Left renal cortex interstitium (tissue), 4 donors: Measurements from ENCODE around the gene SLC44A5. TPM values are rescaled to one million over a fixed set of nuclear protein-coding genes. Genes with fewer than 3 reads are reported as not detected.
"Not testable (repeated sequence)": the region's sequence is repeated elsewhere in the genome, so short reads cannot be mapped to it uniquely, and the experiment has no call there.

Source experiments
- DNase-seq, 4 donors: peaks; one replicate each; pipeline ENCODE4 v3.0.0-alpha.2; 2013; ENCODE audit warnings: low read depth in 4 of 4, low spot score in 2 of 4, missing footprints in 1 of 4
- polyA plus RNA-seq, 4 donors: library from polyadenylated mRNA; unstranded; fragments of 120-200 nt; gene quantifications; one replicate each; pipeline ENCODE4 v1.2.1, GENCODE V29; 2013; ENCODE audit not compliant: insufficient read length in 4 of 4

SLC44A5 gene
- polyA plus RNA-seq, 4 donors, result 9.8 to 16.6 (median 12.3) TPM

GRCh38 chr1:75211648-75212047 is 399.3 kb downstream of the SLC44A5 start:
- DNase-seq, result no peak

DNA sequence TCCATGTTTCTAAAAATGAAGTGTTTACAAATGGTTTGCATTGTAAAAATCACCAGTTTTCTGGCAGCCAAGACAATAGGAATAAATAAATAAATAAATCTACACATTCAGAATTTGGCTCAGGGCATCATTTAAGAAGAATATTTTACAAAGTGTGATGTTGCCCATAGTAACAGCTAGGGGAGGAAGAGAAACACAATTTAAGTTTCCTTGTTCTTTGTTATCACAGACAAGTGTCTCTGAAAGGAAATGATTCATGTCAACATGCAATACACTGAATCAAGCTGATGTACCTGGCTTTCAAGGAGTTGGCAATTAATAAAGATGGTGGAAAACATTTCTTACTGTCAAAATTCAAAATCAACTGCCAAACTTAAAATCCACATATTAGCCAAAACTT is 402.1 kb downstream of the SLC44A5 start:
- DNase-seq, result no peak

DNA sequence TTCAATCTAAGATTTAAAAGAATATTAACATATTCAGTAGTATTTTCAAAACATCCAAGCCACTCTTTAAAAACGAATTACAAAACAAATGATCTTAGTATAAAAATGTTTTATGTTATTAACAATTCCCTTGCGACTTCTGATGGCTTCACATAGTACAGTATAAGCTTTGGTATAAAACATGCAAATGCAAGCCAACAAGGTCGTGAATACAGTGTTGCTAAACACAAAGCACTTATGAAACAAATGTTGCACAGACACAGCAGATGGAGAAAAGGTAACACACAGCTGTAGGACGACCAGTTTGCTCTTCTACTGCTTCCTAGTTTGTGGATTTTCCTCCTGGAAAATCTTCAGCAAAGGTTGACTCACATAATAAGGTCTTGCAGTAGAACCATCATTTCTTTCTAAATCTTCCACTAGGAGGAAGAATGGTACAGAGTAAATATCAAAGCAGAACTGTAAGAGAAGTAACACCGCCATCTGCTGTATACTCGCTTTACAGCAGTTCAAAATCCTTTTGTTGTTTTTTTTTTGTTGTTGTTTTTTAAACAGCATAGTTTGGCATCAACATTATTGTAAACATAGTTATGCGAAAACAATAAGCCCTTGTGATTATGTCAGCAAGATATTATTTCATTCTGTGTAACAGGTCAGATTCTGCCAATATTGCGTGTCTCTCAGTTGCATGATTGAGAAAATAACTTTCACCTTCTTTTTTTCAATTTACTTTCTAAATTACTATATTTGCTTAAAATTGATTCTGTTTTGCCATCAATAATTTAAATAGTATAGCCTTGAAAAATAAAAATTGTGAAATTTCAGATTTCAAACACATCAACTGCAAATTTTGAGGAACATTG is 407.3 kb downstream of the SLC44A5 start:
- DNase-seq, result peak; percentile 2 to 17 (median 8)

DNA sequence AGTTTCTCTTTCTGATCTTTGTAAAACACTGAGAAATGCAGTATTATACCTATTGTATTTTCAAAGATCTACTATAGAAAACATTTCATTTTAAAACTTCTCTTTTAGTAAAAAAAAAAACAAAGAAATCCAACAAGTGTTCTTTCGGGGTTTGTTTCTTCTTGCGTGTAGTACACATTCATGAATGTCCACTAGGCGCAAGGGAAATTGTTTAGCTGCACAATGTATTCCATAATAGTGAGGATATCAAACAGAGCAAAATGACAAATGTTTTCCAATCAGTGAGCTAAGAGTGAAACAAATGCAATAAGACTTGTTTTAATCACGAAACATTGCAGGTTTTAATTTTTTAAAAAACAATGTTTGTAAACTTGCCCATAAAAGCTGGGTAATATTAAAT is 408.2 kb downstream of the SLC44A5 start:
- no peak for DNase-seq

DNA sequence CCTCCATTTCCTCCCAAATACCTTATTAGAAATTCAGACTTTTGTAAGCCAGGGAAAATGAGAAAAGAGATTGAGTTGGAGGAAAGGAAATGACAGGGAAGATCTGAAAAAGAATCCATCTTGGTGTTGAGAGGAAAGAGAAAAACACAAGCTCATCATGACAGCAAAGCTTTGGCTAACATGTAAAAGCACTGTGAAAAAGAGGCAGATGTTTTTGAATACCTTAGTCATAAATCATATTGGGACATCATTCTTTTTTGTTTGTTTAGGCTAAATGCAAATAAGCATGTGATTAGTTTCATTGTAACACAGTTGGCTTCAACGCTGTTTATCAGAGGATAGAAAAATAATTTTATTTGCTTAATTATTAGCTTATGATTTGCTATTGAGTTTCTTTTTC is 412.2 kb downstream of the SLC44A5 start:
- DNase-seq, result no peak

DNA sequence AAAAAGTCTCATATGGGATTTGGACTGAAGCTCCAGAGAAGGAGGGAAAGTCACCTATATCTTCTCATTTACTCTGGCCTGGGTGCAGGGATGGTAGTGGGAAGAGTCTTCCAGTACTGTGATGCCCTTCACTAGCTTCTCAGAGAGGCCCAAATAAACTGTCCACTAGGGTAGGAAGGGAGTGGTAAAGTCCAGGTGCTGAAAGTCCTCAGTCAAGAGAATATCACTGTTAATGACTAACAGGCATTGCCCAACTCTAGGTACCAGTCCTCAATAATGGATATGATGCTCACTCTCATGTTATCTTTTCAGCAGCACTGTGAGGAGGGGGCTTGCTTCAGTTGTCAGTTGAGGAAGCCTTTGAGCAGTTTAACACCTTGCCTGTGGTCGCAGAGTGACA is 412.8 kb downstream of the SLC44A5 start:
- DNase-seq, result no peak

DNA sequence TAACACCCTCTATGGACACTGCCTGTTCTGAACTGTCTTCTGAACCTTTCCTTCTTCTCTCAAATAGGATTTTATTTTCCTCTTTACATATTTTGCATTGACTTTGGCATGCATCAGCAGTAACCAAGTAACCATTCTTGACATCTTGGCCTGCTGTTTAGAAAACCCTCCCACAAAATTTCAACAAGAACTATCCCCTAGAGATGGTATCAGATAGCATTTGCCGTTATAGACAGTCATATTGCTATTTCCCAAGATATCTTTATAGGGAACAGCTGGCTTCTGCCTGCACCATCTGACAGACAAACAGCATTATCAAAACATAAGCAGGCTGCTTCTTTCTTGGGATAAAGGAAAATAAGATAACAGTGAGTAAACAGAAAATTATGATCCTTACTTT is 422.0 kb downstream of the SLC44A5 start:
- DNase-seq, result no peak

DNA sequence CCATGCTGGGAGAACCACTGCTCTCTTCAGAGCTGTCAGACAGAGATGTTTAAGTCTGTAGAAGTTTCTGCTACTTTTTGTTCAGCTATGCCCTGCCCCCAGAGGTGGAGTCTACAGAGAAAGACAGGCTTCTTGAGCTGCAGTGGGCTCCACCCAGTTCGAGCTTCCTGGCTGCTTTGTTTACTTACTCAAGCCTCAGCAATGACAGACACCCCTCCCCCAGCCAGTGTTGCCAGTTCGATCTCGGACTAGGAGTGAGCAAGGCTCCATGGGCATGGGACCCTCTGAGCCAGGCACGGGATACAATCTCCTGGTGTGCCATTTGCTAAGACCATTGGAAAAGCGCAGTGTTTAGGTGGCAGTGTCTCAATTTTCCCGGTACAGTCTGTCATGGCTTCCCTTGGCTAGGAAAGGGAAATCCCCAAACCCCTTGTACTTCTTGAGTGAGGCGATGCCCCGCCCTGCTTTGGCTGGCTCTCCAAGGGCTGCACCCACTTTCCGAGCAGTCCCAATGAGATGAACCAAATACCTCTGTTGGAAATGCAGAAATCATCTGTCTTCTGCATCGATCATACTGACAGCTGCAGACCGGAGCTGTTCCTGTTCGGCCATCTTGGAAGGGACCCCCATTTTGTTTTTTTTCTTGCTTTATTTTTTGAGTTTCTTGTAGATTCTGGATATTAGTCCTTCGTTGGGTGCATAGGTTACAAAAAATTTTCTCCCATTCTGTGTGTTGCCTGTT is 429.5 kb downstream of the SLC44A5 start:
- DNase-seq, result not testable (repeated sequence)

DNA sequence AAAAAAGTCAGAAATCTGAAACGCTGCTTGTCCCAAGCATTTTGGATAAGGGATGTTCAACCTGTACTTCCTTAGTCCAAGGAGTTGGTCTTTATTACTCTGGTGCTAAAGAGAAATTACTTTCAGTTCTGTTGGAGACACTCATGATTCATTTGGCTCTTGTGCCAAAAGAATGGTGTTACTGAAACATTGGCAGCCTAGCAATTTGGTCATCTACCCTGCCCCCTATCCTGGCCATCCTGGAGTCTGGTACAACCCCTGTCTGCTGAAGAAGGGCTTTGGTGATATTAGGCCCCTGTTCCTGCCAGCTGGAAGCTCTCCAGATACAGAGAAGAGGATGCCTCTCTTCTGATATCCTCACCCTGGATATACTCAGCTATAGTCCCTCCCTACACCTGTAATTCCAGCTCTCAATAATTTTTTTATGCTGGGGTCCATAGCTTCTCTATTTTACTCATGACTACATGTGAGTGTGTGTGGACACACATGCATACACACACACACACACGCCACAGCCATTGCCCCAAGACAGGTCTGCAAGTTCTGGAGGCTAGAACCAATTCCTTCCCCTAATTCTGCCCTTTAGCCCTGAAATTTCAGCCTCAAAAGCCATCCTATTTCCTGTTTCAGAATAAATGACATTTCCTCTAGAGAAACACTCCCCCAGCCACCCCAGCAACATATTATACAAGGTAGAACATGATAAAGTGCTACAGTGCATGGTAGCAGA is 436.7 kb downstream of the SLC44A5 start:
- DNase-seq, result no peak

- no peak for DNase-seq
Observed at GRCh38 chr1:75172556-75172955, 438.4 kb downstream of the SLC44A5 start.

GRCh38 chr1:75171876-75172275 is 439.0 kb downstream of the SLC44A5 start:
- no peak for DNase-seq

DNA sequence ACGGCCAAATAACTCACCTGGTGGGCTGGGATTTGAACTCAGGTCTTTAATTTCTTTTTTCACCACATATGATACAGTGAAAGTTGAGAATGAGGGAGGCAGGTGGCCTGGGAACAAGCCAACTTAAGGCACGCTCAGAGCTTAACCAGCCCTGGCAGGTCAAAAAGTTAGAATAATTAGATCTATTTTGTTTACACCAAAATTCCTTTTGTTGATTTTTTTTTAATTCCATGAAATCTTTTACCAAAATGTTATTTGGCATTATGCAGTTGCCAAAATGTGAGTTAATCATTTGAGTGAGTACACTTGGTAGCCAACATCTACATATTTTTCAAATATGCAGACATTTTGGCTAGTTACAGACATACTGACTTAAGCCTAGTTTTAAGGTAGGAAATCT is 439.9 kb downstream of the SLC44A5 start:
- DNase-seq, result no peak

- DNase-seq, result no peak
Observed at GRCh38 chr1:75170011-75170410, 440.9 kb downstream of the SLC44A5 start.

- DNase-seq, result no peak
Observed at GRCh38 chr1:75166821-75167220, 444.1 kb downstream of the SLC44A5 start.

GRCh38 chr1:75165264-75165663 is 445.6 kb downstream of the SLC44A5 start:
- DNase-seq, result no peak

DNA sequence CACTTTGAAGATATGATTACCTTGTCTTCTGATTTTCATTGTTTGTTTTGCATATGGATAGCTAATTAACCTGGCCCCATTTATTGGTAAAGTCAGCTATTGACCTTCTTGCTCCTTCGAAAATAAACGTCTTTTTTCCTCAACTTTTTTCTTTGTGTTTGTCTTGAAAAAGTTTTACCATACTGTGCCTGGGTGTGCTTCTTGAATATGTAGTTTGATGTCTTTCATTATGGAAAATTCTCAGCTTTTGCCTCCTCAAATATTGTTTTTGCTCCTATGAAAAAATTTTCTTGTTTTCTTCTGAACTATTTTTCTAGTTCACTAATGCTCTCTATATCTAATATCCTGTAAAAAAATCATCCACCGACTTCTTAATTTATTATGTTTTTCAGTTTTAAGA is 451.8 kb downstream of the SLC44A5 start:
- DNase-seq, result no peak

Other genes with a start within 250 kb of the SLC44A5 start
- gene ACADM, start 113.6 kb upstream of the SLC44A5 start, polyA plus RNA-seq, result 100 to 1,000 TPM; 109 to 147 (median 127) TPM
- gene RABGGTB, start 175.1 kb upstream of the SLC44A5 start, polyA plus RNA-seq, result 100 to 1,000 TPM in 1 of 4 donors, 10 to 100 TPM in 3; 77.9 to 117 (median 87.7) TPM
- 1 to 10 TPM in 1 of 4 donors, under 1 TPM in 3; 0.21 to 1.1 (median 0.41) TPM for gene MSH4, start 185.8 kb upstream of the SLC44A5 start, polyA plus RNA-seq